PC-9 (cell line): ENCODE measurements around the gene CCNB1IP1.

Experiments
- EZH2 ChIP-seq: fragments of 200-600 bp; sonication (generic); IDR thresholded peaks from 2 replicates; pipeline ENCODE4 v1.8.0; 2017; ENCODE audit warnings: antibody characterized with exemption, low read depth
- TF ChIP-seq, protein P1 (sequence below): fragments of 200-600 bp; sonication (generic); conservative IDR thresholded peaks from 2 replicates; pipeline ENCODE4 v1.6.1; 2017; ENCODE audit warnings: mixed run types, antibody characterized with exemption, mild to moderate bottlenecking, moderate library complexity

DNA sequence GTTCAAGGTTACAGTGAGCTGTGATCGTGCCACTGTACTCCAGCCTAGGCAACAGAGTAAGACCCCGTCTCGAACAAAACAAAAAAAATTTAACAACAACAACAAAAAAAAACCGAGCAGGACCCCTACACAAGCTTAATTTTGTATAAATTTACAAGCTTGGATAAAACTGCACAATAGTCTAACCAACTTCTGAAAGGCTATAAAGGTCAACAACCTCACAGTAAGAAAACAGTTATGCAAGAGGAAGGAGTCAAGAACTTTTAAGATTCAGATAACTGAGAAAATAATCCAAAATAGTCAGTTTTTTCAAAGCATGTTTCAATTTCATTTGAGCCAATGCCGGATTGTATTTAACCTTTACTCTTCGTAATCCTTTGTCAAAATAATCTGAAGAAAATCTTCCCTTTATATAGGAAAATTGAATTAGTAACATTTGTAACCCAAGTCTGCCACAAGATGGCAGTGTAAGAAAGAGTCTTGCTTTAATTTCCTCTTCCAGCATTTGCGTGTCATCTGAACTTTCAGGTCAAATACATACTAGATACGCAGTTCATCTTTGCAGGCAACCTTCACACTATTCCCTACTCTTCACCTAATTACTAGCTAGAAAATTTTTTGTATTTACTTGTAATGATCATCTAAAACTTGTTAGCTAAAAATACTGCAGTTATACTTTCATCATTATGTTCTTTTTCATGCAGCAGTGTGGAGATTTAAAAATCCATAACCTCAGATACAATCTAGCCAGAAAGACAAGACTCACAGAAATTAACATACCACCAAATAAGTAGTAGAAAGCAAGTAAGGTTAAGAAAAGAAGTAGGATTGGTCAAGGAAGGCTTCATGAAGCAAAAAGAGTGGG is 5.8 kb downstream of the CCNB1IP1 start:
- TF ChIP-seq, protein P1, sequence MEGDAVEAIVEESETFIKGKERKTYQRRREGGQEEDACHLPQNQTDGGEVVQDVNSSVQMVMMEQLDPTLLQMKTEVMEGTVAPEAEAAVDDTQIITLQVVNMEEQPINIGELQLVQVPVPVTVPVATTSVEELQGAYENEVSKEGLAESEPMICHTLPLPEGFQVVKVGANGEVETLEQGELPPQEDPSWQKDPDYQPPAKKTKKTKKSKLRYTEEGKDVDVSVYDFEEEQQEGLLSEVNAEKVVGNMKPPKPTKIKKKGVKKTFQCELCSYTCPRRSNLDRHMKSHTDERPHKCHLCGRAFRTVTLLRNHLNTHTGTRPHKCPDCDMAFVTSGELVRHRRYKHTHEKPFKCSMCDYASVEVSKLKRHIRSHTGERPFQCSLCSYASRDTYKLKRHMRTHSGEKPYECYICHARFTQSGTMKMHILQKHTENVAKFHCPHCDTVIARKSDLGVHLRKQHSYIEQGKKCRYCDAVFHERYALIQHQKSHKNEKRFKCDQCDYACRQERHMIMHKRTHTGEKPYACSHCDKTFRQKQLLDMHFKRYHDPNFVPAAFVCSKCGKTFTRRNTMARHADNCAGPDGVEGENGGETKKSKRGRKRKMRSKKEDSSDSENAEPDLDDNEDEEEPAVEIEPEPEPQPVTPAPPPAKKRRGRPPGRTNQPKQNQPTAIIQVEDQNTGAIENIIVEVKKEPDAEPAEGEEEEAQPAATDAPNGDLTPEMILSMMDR: peak; percentile 71
- no peak for TF ChIP-seq EZH2
